NCI-H1105 treated with DMSO at 0.1 percent for 48 hours (cell line): ENCODE measurements around the gene MARK4.

Experiments
- DNase-seq: peaks from one replicate; lab custom pipeline; 2025; lab: John Stamatoyannopoulos, UW

The MARK4 gene

GRCh38 chr19:45275370-45275971 lies 24.4 kb downstream of the MARK4 start:
- DNase-seq = peak; percentile 26

- DNase-seq = peak; percentile 40
Observed at GRCh38 chr19:45276284-45276687, 25.2 kb downstream of the MARK4 start.

- DNase-seq = no peak
Observed at GRCh38 chr19:45278087-45278486, 27.0 kb downstream of the MARK4 start.

- DNase-seq = no peak
Observed at GRCh38 chr19:45279587-45280192, 28.6 kb downstream of the MARK4 start.

- no peak for DNase-seq
Observed at GRCh38 chr19:45280471-45280961, 29.4 kb downstream of the MARK4 start.

- no peak for DNase-seq
Observed at GRCh38 chr19:45283443-45284033, 32.5 kb downstream of the MARK4 start.

GRCh38 chr19:45290381-45290931 lies 39.4 kb downstream of the MARK4 start:
- no peak for DNase-seq

GRCh38 chr19:45291834-45292233 lies 40.8 kb downstream of the MARK4 start:
- no peak for DNase-seq

- DNase-seq = no peak
Observed at GRCh38 chr19:45293682-45294081, 42.6 kb downstream of the MARK4 start.

GRCh38 chr19:45294291-45295029 lies 43.4 kb downstream of the MARK4 start:
- DNase-seq = no peak

GRCh38 chr19:45295873-45296272 lies 44.8 kb downstream of the MARK4 start:
- no peak for DNase-seq

- no peak for DNase-seq
Observed at GRCh38 chr19:45296355-45296754, 45.3 kb downstream of the MARK4 start.

- DNase-seq = no peak
Observed at GRCh38 chr19:45297674-45298073, 46.6 kb downstream of the MARK4 start.

- DNase-seq = no peak
Observed at GRCh38 chr19:45298264-45298663, 47.2 kb downstream of the MARK4 start.

GRCh38 chr19:45299719-45300118 lies 48.6 kb downstream of the MARK4 start:
- no peak for DNase-seq

GRCh38 chr19:45302416-45302815 lies 51.3 kb downstream of the MARK4 start:
- DNase-seq = no peak

- no peak for DNase-seq
Observed at GRCh38 chr19:45303269-45304060, 52.4 kb downstream of the MARK4 start.

- no peak for DNase-seq
Observed at GRCh38 chr19:45304141-45304926, 53.3 kb downstream of the MARK4 start.

- DNase-seq = no peak
Observed at GRCh38 chr19:45305007-45305406, 53.9 kb downstream of the MARK4 start.

- no peak for DNase-seq
Observed at GRCh38 chr19:45305421-45305820, 54.4 kb downstream of the MARK4 start.

- no peak for DNase-seq
Observed at GRCh38 chr19:45306040-45306439, 55.0 kb downstream of the MARK4 start.
